HUES48 (cell line): ENCODE measurements around the gene LRIT3.

Experiments
- H3K27ac ChIP-seq: one replicate; pipeline ENCODE4 v1.7.0; 2013; ENCODE audit warnings: low read depth, low read length, inconsistent platforms
- H3K27me3 ChIP-seq: 2 replicates; pipeline ENCODE4 v1.6.1; 2013; ENCODE audit warnings: mild to moderate bottlenecking, low read length; ENCODE audit not compliant: control insufficient read depth, insufficient read depth
- H3K36me3 ChIP-seq: 2 replicates; pipeline ENCODE4 v1.6.1; 2013; ENCODE audit warnings: low read length; ENCODE audit not compliant: control insufficient read depth, insufficient read depth
- H3K4me1 ChIP-seq: 2 replicates; pipeline ENCODE4 v1.6.1; 2013; ENCODE audit warnings: mild to moderate bottlenecking, low read length; ENCODE audit not compliant: control insufficient read depth, insufficient read depth
- H3K4me3 ChIP-seq: 2 replicates; pipeline ENCODE4 v1.5.1; 2013; ENCODE audit warnings: mild to moderate bottlenecking, low read depth, low read length
- H3K9ac ChIP-seq: 2 replicates; pipeline ENCODE4 v1.6.1; 2013; ENCODE audit warnings: mild to moderate bottlenecking, low read depth, low read length, moderate library complexity
- H3K9me3 ChIP-seq: 2 replicates; pipeline ENCODE4 v1.6.1; 2013; ENCODE audit warnings: low read length; ENCODE audit not compliant: control insufficient read depth, insufficient read depth

Gene LRIT3

GRCh38 chr4:109912706-109913595 lies 65.0 kb downstream of the LRIT3 start, which contains the start of gene EGF:
TSS of gene EGF (plus strand) at chr4:109912883. CDS start at chr4:109913336, 453 bp downstream.
- peak within 1 kb of the TSS; percentile 54 for H3K9ac ChIP-seq

DNA sequence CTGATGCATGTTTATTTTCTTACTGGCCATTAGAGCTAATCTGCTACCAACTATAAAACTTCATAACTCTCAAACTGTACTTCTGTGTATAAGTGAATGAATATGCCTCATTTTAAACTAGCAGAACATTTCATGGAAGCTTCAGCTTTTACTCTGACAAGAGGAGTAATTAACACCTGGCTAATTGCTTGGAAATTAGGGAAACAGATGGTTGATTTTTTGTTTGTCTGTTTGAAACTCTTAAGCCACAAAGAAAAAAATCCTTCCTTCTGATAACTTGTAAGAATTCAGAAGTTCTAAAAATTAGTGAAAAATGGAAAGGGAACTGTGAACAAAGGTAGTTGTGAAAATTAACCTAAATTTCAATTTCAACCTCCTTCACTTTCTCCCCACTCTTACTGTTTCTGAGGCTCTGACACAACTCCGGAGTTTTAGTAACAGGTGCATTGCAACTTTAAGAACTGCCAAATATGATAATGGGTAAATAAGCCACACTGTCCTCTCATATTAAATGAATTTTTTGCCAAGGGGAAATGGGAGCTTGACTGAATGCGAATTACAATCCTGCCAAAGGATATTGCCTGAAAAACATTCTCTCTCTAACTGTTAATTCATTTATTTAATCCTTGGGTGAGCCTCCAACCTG lies 65.8 kb downstream of the LRIT3 start:
- H3K9me3 ChIP-seq: no peaks in the 10 kb centered on the region
- H3K9ac ChIP-seq: no peak overlapping the region
- H3K36me3 ChIP-seq: no peaks in the 10 kb centered on the region
- no peak overlapping the region for H3K4me3 ChIP-seq
- no peaks in the 10 kb centered on the region for H3K27me3 ChIP-seq
- H3K4me1 ChIP-seq: peaks cover 27% of the 10 kb centered on the region
- no peak overlapping the region for H3K27ac ChIP-seq

More at GRCh38 chr4:109912706-109913595, 65.0 kb downstream of the LRIT3 start, which contains the start of gene EGF:
- H3K9me3 ChIP-seq: no peaks in the 10 kb centered on the region
- H3K36me3 ChIP-seq: no peaks in the 10 kb centered on the region
- peaks cover 27% of the 10 kb centered on the region for H3K4me1 ChIP-seq
- no peak within 1 kb of the TSS for H3K4me3 ChIP-seq
- H3K27ac ChIP-seq: peak within 1 kb of the TSS; percentile 84
- no peaks in the 10 kb centered on the region for H3K27me3 ChIP-seq

DNA sequence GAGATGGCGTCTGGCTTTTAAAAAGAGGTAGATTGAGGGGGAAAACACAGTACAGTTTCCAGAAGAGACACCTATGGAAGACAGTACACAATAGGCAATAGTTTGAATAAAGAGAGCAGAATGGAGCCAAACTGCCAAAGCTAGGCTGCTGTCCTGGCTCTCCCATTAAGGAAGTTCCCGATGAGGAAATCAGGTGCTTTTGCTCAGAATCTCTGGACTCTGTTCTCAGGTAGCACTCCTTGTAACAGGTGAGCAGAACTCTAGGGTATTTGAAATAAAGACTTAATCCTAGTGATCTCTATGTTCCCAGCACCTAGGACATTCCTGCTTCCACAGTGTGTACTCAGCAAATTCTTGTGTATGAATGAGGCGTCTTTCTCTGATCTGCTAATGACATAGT lies 66.4 kb downstream of the LRIT3 start:
- Histone ChIP-seq H3K4me3 (no peak overlapping the region), H3K9ac (no peak overlapping the region)

GRCh38 chr4:109915385-109916026 lies 67.6 kb downstream of the LRIT3 start:
- no peaks in the 10 kb centered on the region for H3K27me3 ChIP-seq
- no peaks in the 10 kb centered on the region for H3K36me3 ChIP-seq
- H3K4me3 ChIP-seq: no peak overlapping the region
- H3K9ac ChIP-seq: no peak overlapping the region
- no peaks in the 10 kb centered on the region for H3K9me3 ChIP-seq
- no peak overlapping the region for H3K27ac ChIP-seq
- peaks cover 27% of the 10 kb centered on the region for H3K4me1 ChIP-seq

More for the DNA sequence above, 66.4 kb downstream of the LRIT3 start:
- no peaks in the 10 kb centered on the region for H3K27me3 ChIP-seq
- H3K4me1 ChIP-seq: peaks cover 27% of the 10 kb centered on the region
- H3K36me3 ChIP-seq: no peaks in the 10 kb centered on the region
- H3K9me3 ChIP-seq: no peaks in the 10 kb centered on the region
- H3K27ac ChIP-seq: no peak overlapping the region

- Histone ChIP-seq H3K27me3 (no peaks in the 10 kb centered on the region), H3K4me1 (peaks cover 29% of the 10 kb centered on the region)
These were observed 68.1 kb downstream of the LRIT3 start for GRCh38 chr4:109916027-109916409.

GRCh38 chr4:109921384-109921808 lies 73.5 kb downstream of the LRIT3 start:
- H3K36me3 ChIP-seq: no peaks in the 10 kb centered on the region
- H3K4me3 ChIP-seq: no peak overlapping the region
- peak overlapping the region; percentile 71 for H3K27ac ChIP-seq
- H3K27me3 ChIP-seq: no peaks in the 10 kb centered on the region
- no peaks in the 10 kb centered on the region for H3K9me3 ChIP-seq
- H3K9ac ChIP-seq: no peak overlapping the region
- peaks cover 9% of the 10 kb centered on the region; the same call in 1 of the 2 replicates for H3K4me1 ChIP-seq

More at GRCh38 chr4:109916027-109916409, 68.1 kb downstream of the LRIT3 start:
- Histone ChIP-seq H3K4me3 (no peak overlapping the region), H3K36me3 (no peaks in the 10 kb centered on the region), H3K9ac (no peak overlapping the region), H3K9me3 (no peaks in the 10 kb centered on the region), H3K27ac (no peak overlapping the region)
